Measurements from ENCODE around the gene SHLD1.

SHLD1 gene

DNA sequence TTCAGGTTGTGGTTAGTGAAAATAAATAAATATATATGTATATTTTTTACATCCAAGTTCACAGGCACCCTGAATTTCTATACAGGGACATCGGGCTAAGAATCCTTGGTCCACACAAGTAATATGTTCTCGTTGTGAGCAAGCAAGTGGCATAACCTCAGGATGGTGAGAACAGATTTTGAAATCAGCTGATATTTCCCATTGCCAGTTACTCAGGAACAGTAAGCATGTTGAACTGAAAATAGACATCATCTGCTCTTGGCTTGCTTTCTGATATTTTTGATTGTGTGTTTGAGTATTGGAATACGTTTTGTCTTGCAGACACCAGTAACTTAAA, 112.5 kb downstream of the SHLD1 start:
- DNase-seq, result no peak

DNA sequence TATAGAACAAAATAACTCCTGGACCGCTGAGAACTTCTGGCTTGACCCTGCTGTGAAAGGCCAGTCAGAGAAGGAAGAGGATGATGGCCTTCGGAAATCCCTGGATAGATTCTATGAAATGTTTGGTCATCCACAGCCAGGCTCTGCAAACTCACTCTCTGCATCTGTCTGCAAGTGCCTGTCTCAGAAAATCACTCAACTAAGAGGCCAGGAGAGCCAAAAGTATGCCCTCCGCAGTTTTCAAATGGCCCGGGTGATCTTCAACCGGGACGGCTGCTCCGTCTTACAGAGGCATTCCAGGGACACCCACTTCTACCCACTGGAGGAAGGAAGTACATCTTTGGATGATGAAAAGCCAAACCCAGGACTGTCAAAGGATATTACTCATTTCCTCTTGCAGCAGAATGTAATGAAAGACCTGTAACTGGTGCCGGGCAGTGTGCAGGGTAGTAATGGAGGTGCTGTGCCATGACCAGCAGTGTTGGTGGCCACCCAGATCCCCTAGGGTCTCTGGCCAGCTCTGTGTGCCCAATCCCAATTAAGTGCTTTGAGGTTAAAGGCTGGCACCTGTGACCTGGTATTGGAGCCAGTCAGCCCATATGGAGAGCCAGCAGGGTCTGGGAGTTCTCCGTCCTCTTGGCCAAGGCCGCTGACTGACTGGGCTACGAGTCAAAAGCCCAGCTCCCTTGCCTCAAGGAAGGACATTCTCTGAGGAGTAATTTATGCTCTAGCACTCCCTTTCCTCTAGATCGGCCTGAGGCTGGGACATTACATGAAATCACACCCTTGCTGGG, 113.0 kb downstream of the SHLD1 start:
- no peak for DNase-seq

- no peak for DNase-seq
These were observed 114.2 kb downstream of the SHLD1 start for GRCh38 chr20:5864428-5864827.

DNA sequence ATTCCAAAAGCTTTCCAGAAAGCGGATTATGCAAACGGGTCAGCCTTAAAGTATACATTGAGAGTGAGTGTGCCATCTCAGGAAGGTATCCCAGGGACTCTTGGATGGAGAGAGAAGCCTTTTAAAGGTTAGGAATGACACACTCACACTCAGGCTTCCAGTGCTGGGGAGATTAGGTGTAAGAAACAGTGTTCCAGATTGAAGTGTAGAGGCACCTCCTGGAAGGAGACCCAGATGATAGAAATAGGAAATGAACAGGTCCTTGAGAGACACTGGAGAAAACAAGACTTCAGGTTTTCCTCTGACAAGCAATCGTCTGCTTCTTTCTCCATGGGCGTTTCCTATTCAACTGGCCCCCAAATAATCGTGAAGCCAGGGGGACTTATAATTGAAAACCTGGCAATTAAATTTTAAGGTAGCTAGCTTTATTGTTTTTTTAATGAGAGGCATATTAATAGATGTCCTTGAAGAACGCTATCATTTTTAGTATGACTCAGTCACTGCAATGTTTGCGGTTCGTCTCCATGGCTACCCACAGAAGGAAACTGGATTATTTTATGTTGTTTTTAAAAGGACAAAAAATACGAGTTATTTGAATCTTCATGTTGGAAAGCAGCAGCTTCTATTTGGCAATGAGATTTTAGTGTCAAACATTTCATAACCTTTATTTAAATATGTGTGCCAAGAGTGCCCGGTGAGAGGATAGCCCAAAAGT, 114.8 kb downstream of the SHLD1 start:
- no peak for DNase-seq

GRCh38 chr20:5865604-5866003, 115.4 kb downstream of the SHLD1 start:
- no peak for DNase-seq

- no peak for DNase-seq
These were observed 120.4 kb downstream of the SHLD1 start for GRCh38 chr20:5870568-5870981.

GRCh38 chr20:5871459-5872410, 121.5 kb downstream of the SHLD1 start:
- DNase-seq, result no peak

DNA sequence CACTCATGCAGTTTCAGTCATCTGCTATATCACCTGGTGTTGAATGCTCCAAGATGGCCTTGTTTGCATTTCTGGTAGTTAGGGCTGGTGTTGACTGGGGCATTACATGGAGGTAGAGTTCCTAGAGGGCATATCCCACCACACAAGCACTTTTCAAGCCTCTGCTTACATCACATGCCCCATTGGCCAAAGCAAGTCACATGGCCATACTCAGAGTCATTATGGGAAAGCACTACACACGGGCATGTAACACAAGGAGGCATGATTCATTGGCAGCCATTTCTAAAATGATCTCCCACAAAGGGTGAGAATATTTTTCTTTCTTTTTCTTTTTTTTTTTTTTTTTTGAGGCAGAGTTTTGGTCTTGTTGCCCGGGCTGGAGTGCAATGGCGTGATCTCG, 126.9 kb downstream of the SHLD1 start:
- no peak for DNase-seq

- DNase-seq, result no peak
These were observed 130.1 kb downstream of the SHLD1 start for GRCh38 chr20:5880326-5880725.

DNA sequence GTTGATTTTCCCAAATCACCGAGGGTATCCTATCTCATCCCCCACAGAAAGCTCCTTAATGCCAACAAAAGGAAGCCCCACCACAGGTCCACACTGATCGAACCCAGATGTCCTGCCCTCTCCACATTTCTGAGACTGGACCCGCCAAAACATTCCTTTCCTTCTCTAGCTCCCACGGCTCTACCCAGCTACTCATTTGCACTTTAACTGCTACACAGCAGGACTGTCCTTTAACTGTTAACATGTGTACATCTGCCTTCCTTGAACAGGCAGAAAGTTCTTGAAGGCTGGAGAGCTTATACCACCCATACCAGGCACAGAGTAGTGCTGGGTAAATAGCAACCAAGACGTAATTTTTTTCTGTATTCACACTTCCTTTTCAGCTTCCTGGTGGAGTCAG, 131.5 kb downstream of the SHLD1 start:
- no peak for DNase-seq

- DNase-seq, result no peak
These were observed 132.0 kb downstream of the SHLD1 start for GRCh38 chr20:5882166-5882565.

DNA sequence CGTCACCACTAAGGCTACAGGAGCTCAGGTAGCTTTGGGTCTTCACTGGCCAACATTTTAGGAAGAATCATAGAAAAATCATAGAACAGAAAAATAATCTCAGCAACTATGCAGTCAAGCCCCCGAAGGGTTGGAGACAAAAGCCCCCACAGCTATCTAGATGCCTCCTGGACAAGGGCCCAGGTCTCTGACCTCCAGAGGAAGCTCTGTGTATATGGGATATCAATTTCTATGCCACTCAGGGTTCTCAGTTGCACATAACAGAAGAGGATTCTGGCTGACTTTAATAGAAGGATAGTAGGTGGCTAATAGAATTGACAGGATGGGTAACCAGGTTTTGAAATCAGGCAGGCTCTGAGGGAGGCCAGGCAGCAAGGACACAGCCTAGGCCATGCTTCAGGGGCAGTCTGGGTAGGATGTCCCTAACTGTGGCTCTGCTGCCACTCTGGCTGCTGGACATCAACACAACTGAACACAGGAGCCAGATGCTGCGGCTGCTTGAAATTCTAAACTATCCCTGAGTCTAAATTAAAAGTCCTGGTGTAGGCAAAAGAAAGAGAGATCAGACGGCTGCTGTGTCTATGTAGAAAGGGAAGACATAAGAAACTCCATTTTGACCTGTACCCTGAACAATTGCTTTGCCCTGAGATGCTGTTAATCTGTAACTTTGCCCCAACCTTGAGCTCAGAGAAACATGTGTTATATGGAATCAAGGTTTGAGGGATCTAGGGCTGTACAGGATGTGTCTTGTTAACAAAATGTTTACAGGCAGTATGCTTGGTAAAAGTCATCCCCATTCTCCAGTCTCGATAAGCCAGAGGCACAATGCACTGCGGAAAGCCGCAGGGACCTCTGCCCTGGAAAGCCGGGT, 134.5 kb downstream of the SHLD1 start:
- DNase-seq, result no peak

- DNase-seq, result no peak
These were observed 135.7 kb downstream of the SHLD1 start for GRCh38 chr20:5885866-5886265.

- DNase-seq, result no peak
These were observed 136.6 kb downstream of the SHLD1 start for GRCh38 chr20:5886788-5887187.

DNA sequence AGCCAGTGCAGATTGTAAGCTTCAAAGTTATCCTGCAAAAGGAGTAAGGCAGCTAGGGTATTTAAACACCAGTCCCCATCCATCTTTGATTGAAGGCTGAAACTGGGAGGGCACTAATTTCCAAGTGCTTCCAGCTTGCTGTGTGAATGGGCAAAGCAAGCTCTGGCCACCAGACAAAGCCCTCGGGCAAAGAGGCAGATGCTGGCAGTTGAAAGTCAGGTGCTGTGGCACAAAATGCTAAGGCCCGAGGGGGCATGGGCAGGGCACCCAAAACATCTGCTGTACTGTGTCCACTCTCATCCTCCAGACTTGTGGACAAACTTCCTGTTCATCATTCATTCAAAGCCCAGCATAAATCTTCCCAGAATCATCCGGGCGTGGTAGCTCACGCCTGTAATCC, 137.2 kb downstream of the SHLD1 start:
- no peak for DNase-seq

GRCh38 chr20:5888041-5888440, 137.8 kb downstream of the SHLD1 start:
- DNase-seq, result no peak

DNA sequence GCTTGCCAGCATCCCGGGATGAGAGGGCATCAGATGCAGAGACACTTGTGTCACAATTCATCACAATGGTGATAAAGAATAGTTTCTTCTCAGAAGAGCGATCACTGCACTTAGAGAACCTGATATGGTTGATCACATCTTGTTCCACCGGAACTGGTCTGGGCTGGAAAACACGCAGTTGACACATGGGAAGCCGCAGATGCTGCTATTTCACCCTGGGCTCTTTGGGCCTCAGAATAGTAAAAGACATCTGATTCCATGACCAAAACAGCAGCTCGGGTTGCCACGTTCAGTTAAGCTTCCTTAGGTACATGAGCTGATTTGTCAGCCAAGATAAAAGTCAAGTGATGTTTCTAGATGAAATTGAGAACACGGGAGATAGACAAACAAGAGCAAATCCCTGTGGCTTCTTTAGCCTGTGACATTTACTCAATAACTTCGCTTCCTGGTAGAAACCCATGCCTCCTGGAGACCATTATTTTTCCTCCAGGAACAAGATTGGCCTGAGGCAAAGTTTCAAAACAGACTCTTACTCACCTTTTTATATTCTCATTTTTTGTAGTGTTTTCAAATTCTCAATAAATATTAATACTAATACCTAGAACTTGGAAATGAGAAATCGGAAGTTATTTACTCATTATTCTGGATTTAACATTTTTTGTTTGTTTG, 140.7 kb downstream of the SHLD1 start:
- no peak for DNase-seq

GRCh38 chr20:5893052-5893451, 142.9 kb downstream of the SHLD1 start:
- DNase-seq, result no peak

DNA sequence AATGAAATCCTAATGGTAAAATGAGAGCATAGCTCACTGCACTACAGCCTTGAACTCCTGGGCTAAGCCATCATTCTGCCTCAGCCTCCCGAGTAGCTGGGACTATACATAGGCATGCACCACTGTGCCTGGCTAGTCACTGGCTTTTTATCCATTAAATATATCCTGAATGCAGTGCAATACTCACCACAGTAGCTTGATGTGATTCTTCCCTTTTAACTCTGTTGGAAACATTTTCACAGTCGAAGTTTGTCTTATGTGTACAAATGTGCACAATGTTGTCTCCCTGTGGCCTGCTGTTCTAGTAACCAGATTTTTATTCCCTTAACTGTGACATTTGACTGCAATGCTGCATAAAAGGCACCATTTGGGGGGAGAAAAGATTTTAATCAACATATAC, 143.4 kb downstream of the SHLD1 start:
- no peak for DNase-seq

DNA sequence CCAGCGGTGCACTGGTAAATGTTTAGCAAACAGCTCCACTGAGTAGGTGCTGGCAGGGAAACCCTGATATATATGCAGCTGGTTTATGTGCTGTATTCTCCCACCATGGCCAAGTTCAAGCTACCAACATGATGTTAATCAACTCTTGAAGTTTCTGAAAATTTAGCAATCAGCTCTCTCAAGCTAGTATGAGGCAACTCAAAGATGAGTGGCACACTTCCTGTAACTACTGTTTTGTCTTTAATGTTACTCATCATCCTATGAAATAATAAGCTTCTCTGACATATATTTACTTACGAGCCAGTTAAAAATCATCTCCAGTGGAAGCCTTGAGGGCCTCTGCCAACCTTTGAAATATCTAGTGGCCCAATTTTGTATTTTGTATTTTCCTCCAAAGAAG, 145.4 kb downstream of the SHLD1 start:
- no peak for DNase-seq

DNA sequence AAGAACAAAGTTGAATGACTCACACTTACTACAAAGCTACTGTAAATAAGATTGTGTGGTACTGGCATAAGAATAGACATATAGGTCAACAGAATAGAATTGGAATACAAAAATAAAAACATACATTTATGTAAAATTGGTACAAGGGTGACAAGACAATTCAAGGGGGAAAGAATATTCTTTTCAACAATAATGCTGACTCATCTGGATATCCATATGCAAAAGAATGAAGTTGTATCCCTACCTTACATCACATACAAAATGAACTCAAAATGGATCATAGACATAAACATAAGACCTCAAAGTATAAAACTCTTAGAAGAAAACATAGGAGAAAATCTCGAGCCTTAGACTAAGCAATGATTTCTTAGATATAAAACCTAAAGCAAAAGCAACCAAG, 149.2 kb downstream of the SHLD1 start:
- DNase-seq, result no peak

GRCh38 chr20:5900908-5901307, 150.7 kb downstream of the SHLD1 start:
- DNase-seq, result no peak

Data from RPMI8226 (cell line).